ENCODE results near the gene NDUFB7.

DNA sequence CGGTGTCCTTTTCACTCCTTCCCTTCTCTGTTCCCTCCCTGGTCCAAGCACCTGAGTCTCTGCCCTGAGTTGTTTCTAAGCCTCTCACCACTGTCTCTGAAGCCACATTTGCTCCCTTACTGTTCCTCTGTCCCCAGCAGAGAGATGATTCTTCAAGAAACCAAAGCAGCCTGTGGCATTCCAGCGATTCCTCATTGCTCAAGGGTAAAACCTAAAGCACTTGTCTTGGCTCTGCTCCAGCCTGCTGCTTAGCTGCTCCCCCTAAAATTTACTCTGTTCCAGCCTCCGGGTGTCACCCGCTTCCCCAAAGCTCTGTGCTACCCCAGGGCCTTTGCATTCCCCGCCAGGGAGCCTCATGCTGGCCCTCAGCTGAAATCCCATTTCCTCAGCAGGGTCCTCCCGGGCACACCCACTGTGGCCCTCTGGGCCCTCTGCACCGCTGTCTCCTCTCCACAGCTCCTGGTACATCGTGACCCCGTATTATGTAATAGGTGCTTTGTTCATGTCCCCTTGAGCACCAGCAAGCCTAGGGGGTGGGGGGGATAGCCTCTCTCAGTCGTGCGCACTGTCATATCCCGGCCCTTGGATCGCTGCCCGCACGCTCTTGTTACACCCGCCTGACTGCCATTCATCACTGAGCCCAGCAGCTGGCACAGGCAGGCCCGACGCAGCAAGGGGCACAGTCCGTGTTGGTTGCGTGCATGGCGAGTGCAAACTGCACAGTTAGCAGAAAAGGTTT lies 26.7 kb downstream of the NDUFB7 start:
- TF ChIP-seq, protein P1, sequence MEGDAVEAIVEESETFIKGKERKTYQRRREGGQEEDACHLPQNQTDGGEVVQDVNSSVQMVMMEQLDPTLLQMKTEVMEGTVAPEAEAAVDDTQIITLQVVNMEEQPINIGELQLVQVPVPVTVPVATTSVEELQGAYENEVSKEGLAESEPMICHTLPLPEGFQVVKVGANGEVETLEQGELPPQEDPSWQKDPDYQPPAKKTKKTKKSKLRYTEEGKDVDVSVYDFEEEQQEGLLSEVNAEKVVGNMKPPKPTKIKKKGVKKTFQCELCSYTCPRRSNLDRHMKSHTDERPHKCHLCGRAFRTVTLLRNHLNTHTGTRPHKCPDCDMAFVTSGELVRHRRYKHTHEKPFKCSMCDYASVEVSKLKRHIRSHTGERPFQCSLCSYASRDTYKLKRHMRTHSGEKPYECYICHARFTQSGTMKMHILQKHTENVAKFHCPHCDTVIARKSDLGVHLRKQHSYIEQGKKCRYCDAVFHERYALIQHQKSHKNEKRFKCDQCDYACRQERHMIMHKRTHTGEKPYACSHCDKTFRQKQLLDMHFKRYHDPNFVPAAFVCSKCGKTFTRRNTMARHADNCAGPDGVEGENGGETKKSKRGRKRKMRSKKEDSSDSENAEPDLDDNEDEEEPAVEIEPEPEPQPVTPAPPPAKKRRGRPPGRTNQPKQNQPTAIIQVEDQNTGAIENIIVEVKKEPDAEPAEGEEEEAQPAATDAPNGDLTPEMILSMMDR (conservative IDR thresholded peaks at IDR 0.05): no peak
- TF ChIP-seq EZH2 (IDR thresholded peaks at IDR 0.05; ENCODE audit: low read depth): no peak
